Endothelial cell of umbilical vein (primary cell): ENCODE results near the gene HMHB1. TPM values are rescaled to one million over a fixed set of nuclear protein-coding genes. Genes with fewer than 3 reads are reported as not detected.

Experiments
- BruUV-seq: library from RNA; stranded (reverse); fragments of 400-500 nt; replicated peaks from 2 replicates; lab custom pipeline; 2021; lab: Mats Ljungman, UMichigan
- CTCF ChIA-PET: fragments of 300-600, 350-600 bp; sonication (Branson Sonifier 250); formaldehyde crosslinking; loops from one replicate; lab custom pipeline; 2021; ENCODE audit warnings: antibody characterized with exemption, inconsistent platforms; lab: Charles Lee
- POLR2A ChIA-PET: fragments of 300-600, 350-600 bp; sonication (Branson Sonifier 250); formaldehyde crosslinking; loops from one replicate; lab custom pipeline; 2021; ENCODE audit warnings: antibody characterized with exemption, inconsistent platforms; lab: Charles Lee
- DNase-seq: peaks from one replicate; pipeline ENCODE4 v3.0.0-alpha.2; 2011; ENCODE audit warnings: low read depth, low spot score
- FAIRE-seq: peaks from 2 replicates; lab custom pipeline; 2011; peaks lifted over from hg19 to GRCh38; lab: Jason Lieb, UNC
- H2AFZ ChIP-seq: 2 replicates; pipeline ENCODE4 v1.6.0; 2012; ENCODE audit warnings: low read depth, low read length, control low read depth, inconsistent platforms
- H3K27ac ChIP-seq: 2 replicates; pipeline ENCODE4 v1.5.1; 2011; ENCODE audit warnings: low read depth, mild to moderate bottlenecking, control low read depth, low read length, moderate library complexity; ENCODE audit not compliant: insufficient read depth
- H3K27me3 ChIP-seq, 2 experiments: 2 replicates each; pipeline versions ENCODE4 v1.6.0 to v1.6.1; 2011; ENCODE audit warnings: low read length in 2 of 2, mixed read lengths in 1 of 2; ENCODE audit not compliant: control insufficient read depth in 2 of 2, insufficient read depth in 2 of 2
- H3K36me3 ChIP-seq, 2 experiments: 2 replicates in 1 of 2; 3 replicates in 1 of 2; pipeline ENCODE4 v1.5.1; 2011; ENCODE audit warnings: low read length in 2 of 2, mild to moderate bottlenecking in 1 of 2, moderate library complexity in 1 of 2; ENCODE audit not compliant: control insufficient read depth in 2 of 2, insufficient read depth in 2 of 2; ENCODE audit errors: extremely low read depth in 1 of 2
- H3K4me1 ChIP-seq: 3 replicates; pipeline ENCODE4 v1.5.1; 2011; ENCODE audit warnings: mild to moderate bottlenecking, low read length; ENCODE audit not compliant: control insufficient read depth, insufficient read depth; ENCODE audit errors: extremely low read depth
- H3K4me2 ChIP-seq: 2 replicates; pipeline ENCODE4 v1.6.1; 2011; ENCODE audit warnings: low read length, control low read depth, mixed read lengths; ENCODE audit not compliant: insufficient read depth
- H3K4me3 ChIP-seq, 3 experiments: fragments of 200-600 bp in 1 of 3; sonication (generic), shearing (Covaris generic) in 1 of 3; replicated peaks in 1 of 3; 2 replicates each; pipeline ENCODE4 v1.5.1; 2011 to 2016; ENCODE audit warnings: control low read depth in 3 of 3, low read length in 3 of 3, mild to moderate bottlenecking in 2 of 3, inconsistent platforms in 1 of 3, low read depth in 1 of 3, moderate library complexity in 1 of 3; ENCODE audit not compliant: insufficient read depth in 1 of 3
- H3K79me2 ChIP-seq: 2 replicates; pipeline ENCODE4 v1.6.0; 2012; ENCODE audit warnings: low read length, inconsistent platforms; ENCODE audit not compliant: control insufficient read depth, insufficient read depth
- H3K9ac ChIP-seq: replicated peaks from 2 replicates; pipeline ENCODE3; 2011; ENCODE audit warnings: low read length, control low read depth; ENCODE audit not compliant: insufficient read depth; ENCODE audit errors: extremely low read depth
- H3K9me1 ChIP-seq: replicated peaks from 3 replicates; pipeline ENCODE4 v1.6.0; 2011; ENCODE audit warnings: mild to moderate bottlenecking, low read length; ENCODE audit not compliant: control insufficient read depth, insufficient read depth; ENCODE audit errors: extremely low read depth
- H3K9me3 ChIP-seq: replicated peaks from 2 replicates; pipeline ENCODE4 v1.5.1; 2012; ENCODE audit warnings: low read length, inconsistent platforms; ENCODE audit not compliant: control insufficient read depth, insufficient read depth
- H4K20me1 ChIP-seq: replicated peaks from 2 replicates; pipeline ENCODE3; 2011; ENCODE audit warnings: mild to moderate bottlenecking, low read length; ENCODE audit not compliant: control insufficient read depth, insufficient read depth; ENCODE audit errors: extremely low read depth
- CTCF ChIP-seq, 2 donors: IDR thresholded peaks; 1 replicate in 1 of 2; 2 replicates in 1 of 2; pipeline ENCODE4 v1.5.1; 2011; ENCODE audit warnings: low read length in 2 of 2, mild to moderate bottlenecking in 2 of 2, moderate library complexity in 2 of 2, control low read depth in 1 of 2, inconsistent platforms in 1 of 2, low read depth in 1 of 2; ENCODE audit not compliant: insufficient read depth in 1 of 2; ENCODE audit errors: extremely low read depth in 1 of 2
- EZH2 ChIP-seq: IDR thresholded peaks from 2 replicates; pipeline ENCODE4 v1.6.1; 2012; ENCODE audit warnings: borderline replicate concordance, low read depth, mild to moderate bottlenecking, moderate library complexity, low read length, inconsistent platforms; ENCODE audit not compliant: severe bottlenecking
- FOS ChIP-seq: IDR thresholded peaks from 2 replicates; pipeline ENCODE4 v1.6.1; 2011; ENCODE audit warnings: mild to moderate bottlenecking, low read length, moderate library complexity, borderline replicate concordance; ENCODE audit not compliant: insufficient read depth
- GATA2 ChIP-seq: IDR thresholded peaks from 2 replicates; pipeline ENCODE4 v1.7.0; 2011; ENCODE audit warnings: low read depth, mild to moderate bottlenecking, moderate library complexity, mixed read lengths, low read length; ENCODE audit not compliant: insufficient read length, insufficient read depth
- JUN ChIP-seq: IDR thresholded peaks from 2 replicates; pipeline ENCODE4 v1.6.1; 2011; ENCODE audit warnings: borderline replicate concordance, low read depth; ENCODE audit not compliant: insufficient read length, insufficient read depth
- dilution Hi-C: fragments of 300-500 bp; cut with MboI; formaldehyde crosslinking; loops from one replicate; pipeline ENCODE4 v1.15.0; 2019; ENCODE audit warnings: low sequenced_read_pairs; ENCODE audit not compliant: extremely low pct_ligation_motif_present
- intact Hi-C: fragments of 100-400 bp; cut with micrococcal nuclease; formaldehyde crosslinking; loops from one replicate; pipeline ENCODE4 v1.10.0; 2022
- polyA plus RNA-seq, 4 experiments: library from polyadenylated mRNA; depleted of rRNA in 3 of 4; stranded (reverse) in 3 of 4; unstranded in 1 of 4; fragments of >200 nt; gene quantifications; 2 replicates each; pipeline versions ENCODE4 v1.2.1 to v1.2.3, GENCODE V29; 2011 to 2012; ENCODE audit warnings: missing spikeins in 1 of 4
- total RNA-seq: library from RNA; stranded (reverse); gene quantifications from 2 replicates; pipeline ENCODE4 v1.2.3, GENCODE V29; 2021

HMHB1 gene
- total and polyA plus RNA-seq, 2 donors (not counting 3 experiments of a cell fraction or from before 2014, with no cell fraction given), result not detected

DNA sequence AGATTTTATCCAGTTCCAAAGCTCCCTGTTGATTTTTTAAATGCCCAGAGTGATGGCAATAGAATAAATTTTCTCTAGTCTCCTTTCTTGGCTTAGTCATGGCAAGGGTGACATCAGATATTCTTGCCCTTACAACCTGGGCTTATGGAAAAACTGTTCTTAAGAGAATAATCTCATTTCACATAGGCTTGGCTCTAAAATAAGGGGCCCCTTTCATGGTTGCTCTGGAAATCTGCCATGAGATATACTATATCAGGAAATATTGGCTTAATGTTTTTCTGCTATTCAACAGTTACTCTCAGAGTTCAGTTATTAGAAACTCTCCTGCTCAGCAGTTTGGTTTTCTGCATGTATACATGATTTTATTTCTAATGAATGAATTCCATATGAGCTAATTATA is 7.8 kb downstream of the HMHB1 start:
- intact Hi-C loops (no loop called here), dilution Hi-C loops (no loop called here)
- TF ChIP-seq CTCF (IDR thresholded peaks at IDR 0.05; ENCODE audit: extremely low read depth in 1 of 2, insufficient read depth in 1 of 2, low read depth in 1 of 2, low read length in 2 of 2) (no peak), JUN (no peak), GATA2 (no peak), FOS (no peak), EZH2 (no peak)
- Histone ChIP-seq H3K27ac (no peak overlapping the region), H3K9me1 (no peaks in the 10 kb centered on the region), H3K4me2 (no peak overlapping the region), H3K9ac (no peak overlapping the region), H2AFZ (no peak overlapping the region), H3K9me3 (no peaks in the 10 kb centered on the region), H3K79me2 (no peaks in the 10 kb centered on the region), H4K20me1 (no peaks in the 10 kb centered on the region), H3K27me3 (peaks cover 0 to 2% of the 10 kb centered on the region in 2 experiments), H3K4me1 (no peaks in the 10 kb centered on the region), H3K4me3 (no peak overlapping the region), H3K36me3 (no peaks in the 10 kb centered on the region)
- FAIRE-seq (no peak), DNase-seq (no peak)
- POLR2A ChIA-PET, result no interaction called here
- no TSS peak for BruUV-seq
- CTCF ChIA-PET, result interaction anchor here (0.6 to 2.3 kb wide), 3 partner anchors 243 to 897 kb away, joined by 3 to 7 read pairs (median 3); partner anchors contain the start of gene NR3C1
